H9 (cell line): ENCODE measurements around the gene IGF1R. TPM values are rescaled to one million over a fixed set of nuclear protein-coding genes. Genes with fewer than 3 reads are reported as not detected.

Experiments used
- DNase-seq: peaks from one replicate; pipeline ENCODE4 v3.0.0-alpha.2; 2017
- H2AFZ ChIP-seq: one replicate; pipeline ENCODE4 v1.6.1; 2013; ENCODE audit warnings: mild to moderate bottlenecking, low read length, control low read depth, moderate library complexity
- H2AK5ac ChIP-seq: 2 replicates; pipeline ENCODE4 v1.6.1; 2013; ENCODE audit warnings: low read length, control low read depth, mixed read lengths; ENCODE audit not compliant: insufficient read length
- H2BK120ac ChIP-seq: one replicate; pipeline ENCODE4 v1.6.1; 2013; ENCODE audit warnings: low read depth, mild to moderate bottlenecking, low read length, control low read depth, inconsistent platforms; ENCODE audit not compliant: poor library complexity, severe bottlenecking
- H2BK12ac ChIP-seq: 2 replicates; pipeline ENCODE4 v1.6.1; 2013; ENCODE audit warnings: low read length, control low read depth, mixed read lengths, low read depth; ENCODE audit not compliant: insufficient read length
- H2BK15ac ChIP-seq: 2 replicates; pipeline ENCODE4 v1.6.1; 2013; ENCODE audit warnings: low read depth, low read length, control low read depth
- H2BK20ac ChIP-seq: one replicate; pipeline ENCODE4 v1.6.1; 2013; ENCODE audit warnings: low read depth, mild to moderate bottlenecking, low read length, control low read depth, inconsistent platforms; ENCODE audit not compliant: poor library complexity, severe bottlenecking
- H2BK5ac ChIP-seq: 2 replicates; pipeline ENCODE4 v1.6.1; 2013; ENCODE audit warnings: low read length, control low read depth, mixed read lengths; ENCODE audit not compliant: insufficient read length
- H3K14ac ChIP-seq: 2 replicates; pipeline ENCODE4 v1.6.1; 2013; ENCODE audit warnings: low read length, control low read depth; ENCODE audit not compliant: insufficient read depth
- H3K18ac ChIP-seq: 2 replicates; pipeline ENCODE4 v1.6.1; 2013; ENCODE audit warnings: low read depth, mild to moderate bottlenecking, mixed read lengths, low read length, control low read depth; ENCODE audit not compliant: insufficient read length
- H3K23ac ChIP-seq: 2 replicates; pipeline ENCODE4 v1.6.1; 2013; ENCODE audit warnings: low read length, control low read depth, mixed read lengths, low read depth; ENCODE audit not compliant: insufficient read length
- H3K23me2 ChIP-seq: 2 replicates; pipeline ENCODE4 v1.6.1; 2013; ENCODE audit warnings: low read depth, mild to moderate bottlenecking, mixed read lengths, low read length, control low read depth; ENCODE audit not compliant: insufficient read length, poor library complexity, severe bottlenecking
- H3K27ac ChIP-seq: 2 replicates; pipeline ENCODE4 v1.5.1; 2013; ENCODE audit warnings: low read length, control low read depth, mixed read lengths, low read depth; ENCODE audit not compliant: insufficient read length
- H3K27me3 ChIP-seq: 2 replicates; pipeline ENCODE4 v1.6.1; 2013; ENCODE audit warnings: low read length, control low read depth, inconsistent platforms; ENCODE audit not compliant: insufficient read depth
- H3K4ac ChIP-seq: 2 replicates; pipeline ENCODE4 v1.6.1; 2013; ENCODE audit warnings: low read depth, mild to moderate bottlenecking, control low read depth, inconsistent platforms, low read length, moderate library complexity
- H3K4me1 ChIP-seq: 2 replicates; pipeline ENCODE4 v1.6.1; 2013; ENCODE audit warnings: low read length, control low read depth, inconsistent platforms; ENCODE audit not compliant: insufficient read depth
- H3K4me2 ChIP-seq: 2 replicates; pipeline ENCODE4 v1.6.1; 2013; ENCODE audit warnings: low read length, control low read depth, mixed read lengths; ENCODE audit not compliant: insufficient read length, insufficient read depth
- H3K56ac ChIP-seq: 2 replicates; pipeline ENCODE4 v1.6.1; 2013; ENCODE audit warnings: low read depth, mild to moderate bottlenecking, mixed read lengths, low read length, control low read depth; ENCODE audit not compliant: insufficient read length
- H3K79me1 ChIP-seq: 2 replicates; pipeline ENCODE4 v1.6.1; 2013; ENCODE audit warnings: low read depth, mild to moderate bottlenecking, moderate library complexity, low read length, control low read depth, inconsistent platforms; ENCODE audit not compliant: insufficient read depth, poor library complexity, severe bottlenecking
- H3K79me2 ChIP-seq: 2 replicates; pipeline ENCODE4 v1.6.1; 2013; ENCODE audit warnings: low read length, control low read depth, inconsistent platforms; ENCODE audit not compliant: insufficient read depth
- H3K9ac ChIP-seq: 2 replicates; pipeline ENCODE4 v1.6.1; 2013; ENCODE audit warnings: low read length, control low read depth, mixed read lengths; ENCODE audit not compliant: insufficient read length; ENCODE audit errors: extremely low read depth
- H3K9me3 ChIP-seq: one replicate; pipeline ENCODE4 v1.6.1; 2013; ENCODE audit warnings: low read depth, low read length, inconsistent platforms; ENCODE audit not compliant: control insufficient read depth
- H3T11ph ChIP-seq: one replicate; pipeline ENCODE4 v1.6.1; 2013; ENCODE audit warnings: mild to moderate bottlenecking, low read length, control low read depth, inconsistent platforms
- H4K20me1 ChIP-seq: one replicate; pipeline ENCODE4 v1.6.1; 2013; ENCODE audit not compliant: control insufficient read depth, insufficient read length, insufficient read depth
- H4K5ac ChIP-seq: 2 replicates; pipeline ENCODE4 v1.6.1; 2013; ENCODE audit warnings: low read depth, mild to moderate bottlenecking, mixed read lengths, low read length, control low read depth; ENCODE audit not compliant: insufficient read length
- H4K8ac ChIP-seq: replicated peaks from 2 replicates; pipeline ENCODE4 v1.6.1; 2013; ENCODE audit warnings: low read length, control low read depth, mixed read lengths, low read depth; ENCODE audit not compliant: insufficient read length
- H4K91ac ChIP-seq: 2 replicates; pipeline ENCODE4 v1.6.1; 2013; ENCODE audit warnings: low read depth, mild to moderate bottlenecking, moderate library complexity, mixed read lengths, low read length, control low read depth; ENCODE audit not compliant: insufficient read length
- H3K27ac Mint-ChIP-seq, 3 experiments: 2 replicates in 2 of 3; 3 replicates in 1 of 3; pipeline ENCODE4 v1.8.0; 2020 to 2021; ENCODE audit warnings: mixed read lengths in 3 of 3, mild to moderate bottlenecking in 1 of 3, moderate library complexity in 1 of 3
- H3K27me3 Mint-ChIP-seq: 2 replicates; pipeline ENCODE4 v1.8.0; 2021; ENCODE audit warnings: low read depth, mild to moderate bottlenecking, moderate library complexity, mixed read lengths
- H3K36me3 Mint-ChIP-seq, 3 experiments: 2 replicates in 2 of 3; 3 replicates in 1 of 3; pipeline ENCODE4 v1.8.0; 2020 to 2021; ENCODE audit warnings: low read depth in 3 of 3, mixed read lengths in 3 of 3; ENCODE audit not compliant: insufficient read depth in 1 of 3
- H3K4me1 Mint-ChIP-seq, 2 experiments: 2 replicates each; pipeline ENCODE4 v1.8.0; 2020; ENCODE audit warnings: mixed read lengths in 2 of 2
- H3K4me3 Mint-ChIP-seq, 2 experiments: 2 replicates in 1 of 2; 3 replicates in 1 of 2; pipeline ENCODE4 v1.8.0; 2020 to 2021; ENCODE audit warnings: mild to moderate bottlenecking in 2 of 2, mixed read lengths in 2 of 2, moderate library complexity in 1 of 2
- H3K9me3 Mint-ChIP-seq, 2 experiments: 2 replicates in 1 of 2; 3 replicates in 1 of 2; pipeline ENCODE4 v1.8.0; 2020; ENCODE audit warnings: mild to moderate bottlenecking in 2 of 2, mixed read lengths in 2 of 2, moderate library complexity in 1 of 2
- total RNA-seq: library from RNA; stranded (reverse); gene quantifications from 2 replicates; pipeline ENCODE4 v1.2.1, GENCODE V29; 2021
- TF ChIP-seq, protein P1 (sequence below): fragments of 200-600 bp; sonication (generic); conservative IDR thresholded peaks from 3 replicates; pipeline ENCODE4 v1.8.0; 2021; ENCODE audit warnings: antibody characterized with exemption, mild to moderate bottlenecking

IGF1R gene
- total RNA-seq, 1 experiment from 2014 or later = 70.0 TPM

DNA sequence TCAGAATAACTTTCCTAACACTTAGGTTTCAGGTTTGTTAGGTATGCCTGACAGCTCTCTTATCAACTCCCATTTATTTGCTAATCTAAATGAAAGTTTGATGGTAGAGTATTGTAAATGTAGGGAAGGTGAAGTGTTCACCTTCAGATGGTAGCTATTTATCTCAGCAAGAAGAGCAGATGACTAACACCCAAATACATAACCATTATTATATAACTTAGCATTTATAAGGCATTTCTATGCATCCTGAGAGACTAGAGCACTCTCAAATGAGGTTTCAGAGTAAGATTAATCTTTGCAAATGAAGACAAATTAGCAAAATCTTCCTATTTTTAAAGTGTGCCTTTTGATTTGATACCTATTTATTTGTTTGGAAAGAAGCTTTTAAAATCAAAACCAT lies 143.8 kb downstream of the IGF1R start:
- Mint-ChIP-seq H3K36me3 (no peaks in the 10 kb centered on the region), H3K27ac (no peak overlapping the region), H3K4me3 (no peak overlapping the region), H3K27me3 (no peaks in the 10 kb centered on the region), H3K4me1 (peaks cover 87 to 90% of the 10 kb centered on the region in 2 experiments), H3K9me3 (no peaks in the 10 kb centered on the region)
- Histone ChIP-seq H3K9ac (no peak overlapping the region), H3K79me1 (peaks cover 9% of the 10 kb centered on the region), H4K8ac (no peak overlapping the region), H3K4me2 (no peak overlapping the region), H3K14ac (no peak overlapping the region), H2BK15ac (no peak overlapping the region), H2AK5ac (no peak overlapping the region), H2BK5ac (no peak overlapping the region), H2BK20ac (no peak overlapping the region), H4K5ac (no peak overlapping the region), H3K27ac (no peak overlapping the region), H3K56ac (no peak overlapping the region), H3K9me3 (no peaks in the 10 kb centered on the region), H3K4me1 (peaks cover 21% of the 10 kb centered on the region), H3K79me2 (peaks cover 38% of the 10 kb centered on the region; the same call in 1 of the 2 replicates), H3K23me2 (no peaks in the 10 kb centered on the region), H3T11ph (no peak overlapping the region), H2BK120ac (no peak overlapping the region), H3K18ac (no peak overlapping the region), H4K20me1 (no peaks in the 10 kb centered on the region), H3K23ac (no peak overlapping the region), H3K27me3 (no peaks in the 10 kb centered on the region), H3K4ac (no peak overlapping the region), H2BK12ac (no peak overlapping the region), H2AFZ (no peak overlapping the region), H4K91ac (no peak overlapping the region)
- no peak for DNase-seq
- TF ChIP-seq, protein P1, sequence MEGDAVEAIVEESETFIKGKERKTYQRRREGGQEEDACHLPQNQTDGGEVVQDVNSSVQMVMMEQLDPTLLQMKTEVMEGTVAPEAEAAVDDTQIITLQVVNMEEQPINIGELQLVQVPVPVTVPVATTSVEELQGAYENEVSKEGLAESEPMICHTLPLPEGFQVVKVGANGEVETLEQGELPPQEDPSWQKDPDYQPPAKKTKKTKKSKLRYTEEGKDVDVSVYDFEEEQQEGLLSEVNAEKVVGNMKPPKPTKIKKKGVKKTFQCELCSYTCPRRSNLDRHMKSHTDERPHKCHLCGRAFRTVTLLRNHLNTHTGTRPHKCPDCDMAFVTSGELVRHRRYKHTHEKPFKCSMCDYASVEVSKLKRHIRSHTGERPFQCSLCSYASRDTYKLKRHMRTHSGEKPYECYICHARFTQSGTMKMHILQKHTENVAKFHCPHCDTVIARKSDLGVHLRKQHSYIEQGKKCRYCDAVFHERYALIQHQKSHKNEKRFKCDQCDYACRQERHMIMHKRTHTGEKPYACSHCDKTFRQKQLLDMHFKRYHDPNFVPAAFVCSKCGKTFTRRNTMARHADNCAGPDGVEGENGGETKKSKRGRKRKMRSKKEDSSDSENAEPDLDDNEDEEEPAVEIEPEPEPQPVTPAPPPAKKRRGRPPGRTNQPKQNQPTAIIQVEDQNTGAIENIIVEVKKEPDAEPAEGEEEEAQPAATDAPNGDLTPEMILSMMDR = no peak
